IPS-20b (cell line): ENCODE results near the gene OLFM1.

Source experiments
- H3K27ac ChIP-seq: one replicate; pipeline ENCODE4 v1.5.1; 2013; ENCODE audit warnings: low read length
- H3K27me3 ChIP-seq: 2 replicates; pipeline ENCODE4 v1.6.1; 2013; ENCODE audit warnings: mild to moderate bottlenecking, low read length, inconsistent platforms; ENCODE audit not compliant: insufficient read depth
- H3K36me3 ChIP-seq: 2 replicates; pipeline ENCODE4 v1.6.1; 2013; ENCODE audit warnings: low read depth, mild to moderate bottlenecking, inconsistent platforms, low read length, moderate library complexity; ENCODE audit not compliant: insufficient read depth
- H3K4me1 ChIP-seq: 2 replicates; pipeline ENCODE4 v1.6.1; 2013; ENCODE audit warnings: mild to moderate bottlenecking, control low read depth, inconsistent platforms, low read length, moderate library complexity; ENCODE audit not compliant: insufficient read depth
- H3K4me3 ChIP-seq: 2 replicates; pipeline ENCODE4 v1.5.1; 2013; ENCODE audit warnings: mild to moderate bottlenecking, low read length, inconsistent platforms
- H3K9ac ChIP-seq: 2 replicates; pipeline ENCODE4 v1.6.1; 2013; ENCODE audit warnings: low read depth, mild to moderate bottlenecking, inconsistent platforms, low read length, moderate library complexity
- H3K9me3 ChIP-seq: 2 replicates; pipeline ENCODE4 v1.6.1; 2013; ENCODE audit warnings: mild to moderate bottlenecking, low read depth, low read length, inconsistent platforms; ENCODE audit not compliant: insufficient read depth

The OLFM1 gene

DNA sequence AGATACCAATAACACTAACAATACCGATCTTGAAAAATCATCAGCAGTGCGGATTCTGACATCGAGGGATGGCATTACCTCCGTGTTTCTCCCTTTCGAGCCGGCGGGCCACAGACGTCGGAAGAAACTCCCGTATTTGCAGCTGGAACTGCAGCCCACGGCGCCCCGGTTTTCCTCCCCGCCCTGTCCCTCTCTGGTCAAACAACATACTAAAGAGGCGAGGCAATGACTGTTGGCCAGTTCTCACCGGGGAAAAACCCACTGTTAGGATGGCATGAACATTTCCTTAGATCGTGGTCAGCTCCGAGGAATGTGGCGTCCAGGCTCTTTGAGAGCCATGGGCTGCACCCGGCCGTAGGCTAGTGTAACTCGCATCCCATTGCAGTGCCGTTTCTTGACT lies 32.8 kb downstream of the OLFM1 start:
- Histone ChIP-seq H3K27ac (no peak overlapping the region), H3K4me3 (no peak overlapping the region), H3K27me3 (no peaks in the 10 kb centered on the region), H3K9ac (no peak overlapping the region), H3K4me1 (no peaks in the 10 kb centered on the region), H3K9me3 (no peaks in the 10 kb centered on the region), H3K36me3 (peaks cover 22% of the 10 kb centered on the region)

DNA sequence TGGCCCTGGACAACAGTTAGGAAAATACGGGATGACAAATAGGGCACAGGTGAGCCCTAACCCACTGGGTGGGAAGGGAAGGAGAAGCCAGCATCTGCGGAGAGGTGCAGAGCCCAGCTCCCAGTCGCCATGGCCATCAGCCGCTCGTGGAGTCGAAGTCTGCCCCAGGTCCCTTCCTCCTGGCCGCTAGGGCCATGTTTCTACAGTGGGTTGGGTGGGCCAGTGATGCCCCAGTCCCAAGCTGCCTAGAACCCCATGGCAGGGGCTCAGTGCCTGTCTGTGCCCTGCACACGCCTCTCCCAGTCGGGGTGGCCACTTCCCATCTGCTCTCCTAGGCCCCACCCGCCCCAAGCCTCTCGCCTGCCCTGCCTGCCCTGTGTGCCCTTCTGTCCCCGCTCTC lies 34.8 kb downstream of the OLFM1 start:
- Histone ChIP-seq H3K27ac (no peak overlapping the region), H3K9me3 (no peaks in the 10 kb centered on the region), H3K36me3 (peaks cover 17% of the 10 kb centered on the region), H3K9ac (no peak overlapping the region), H3K27me3 (no peaks in the 10 kb centered on the region), H3K4me1 (no peaks in the 10 kb centered on the region), H3K4me3 (no peak overlapping the region)

DNA sequence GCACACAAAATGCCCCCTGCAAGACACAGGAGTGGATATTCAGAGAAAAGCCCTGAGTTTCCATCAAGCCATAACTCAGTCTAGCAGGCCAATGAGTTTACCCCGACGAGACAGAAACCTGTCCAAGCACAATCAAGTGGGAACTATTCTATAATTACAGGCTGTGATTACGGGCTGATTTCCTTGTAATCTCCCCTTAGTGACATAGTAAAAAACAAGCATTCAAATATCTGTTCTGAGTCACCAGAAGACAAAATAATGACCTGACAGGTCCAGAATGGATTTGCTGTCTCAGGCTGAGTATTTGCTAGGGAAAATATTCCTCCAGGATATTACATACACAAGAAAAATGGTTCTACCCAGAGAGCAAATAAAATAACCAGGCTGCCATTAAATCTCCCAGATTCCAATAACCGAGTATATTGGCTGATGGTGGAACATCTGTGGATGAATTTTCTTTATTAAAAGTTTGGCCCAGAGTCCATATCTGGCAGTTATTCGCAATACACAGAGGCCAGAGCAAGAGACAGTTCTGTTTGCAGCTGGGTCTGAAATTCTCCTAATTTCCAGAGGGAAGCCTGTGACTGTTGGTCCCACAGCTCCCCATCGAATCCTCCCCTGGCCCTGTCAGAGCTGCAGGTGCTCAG lies 35.8 kb downstream of the OLFM1 start:
- H3K9me3 ChIP-seq: no peaks in the 10 kb centered on the region
- no peak overlapping the region for H3K27ac ChIP-seq
- peaks cover 17% of the 10 kb centered on the region for H3K36me3 ChIP-seq

DNA sequence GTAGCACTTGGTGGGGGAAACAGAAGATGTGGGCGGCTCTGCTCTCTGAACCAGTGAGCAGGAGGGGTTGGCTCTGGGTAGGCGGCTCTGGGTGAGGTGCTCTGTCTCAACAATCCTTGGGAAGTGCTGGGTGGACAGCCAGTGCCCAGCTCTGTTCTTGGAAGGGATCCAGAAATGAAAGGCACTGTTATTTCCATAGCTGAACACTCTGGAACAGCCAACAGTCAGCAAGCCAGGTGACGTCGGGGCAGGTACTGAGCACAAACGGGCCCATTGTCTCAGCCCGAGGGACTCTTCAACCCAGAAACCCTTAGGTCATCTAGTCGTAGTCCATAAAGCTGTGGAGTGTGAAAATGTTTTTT lies 36.3 kb downstream of the OLFM1 start:
- H3K9me3 ChIP-seq: no peaks in the 10 kb centered on the region
- peaks cover 17% of the 10 kb centered on the region for H3K36me3 ChIP-seq
- no peak overlapping the region for H3K4me3 ChIP-seq
- no peak overlapping the region for H3K9ac ChIP-seq
- no peaks in the 10 kb centered on the region for H3K4me1 ChIP-seq
- H3K27ac ChIP-seq: no peak overlapping the region
- no peaks in the 10 kb centered on the region for H3K27me3 ChIP-seq

More for the DNA sequence above, 35.8 kb downstream of the OLFM1 start:
- Histone ChIP-seq H3K9ac (no peak overlapping the region), H3K4me1 (no peaks in the 10 kb centered on the region), H3K27me3 (no peaks in the 10 kb centered on the region), H3K4me3 (no peak overlapping the region)

DNA sequence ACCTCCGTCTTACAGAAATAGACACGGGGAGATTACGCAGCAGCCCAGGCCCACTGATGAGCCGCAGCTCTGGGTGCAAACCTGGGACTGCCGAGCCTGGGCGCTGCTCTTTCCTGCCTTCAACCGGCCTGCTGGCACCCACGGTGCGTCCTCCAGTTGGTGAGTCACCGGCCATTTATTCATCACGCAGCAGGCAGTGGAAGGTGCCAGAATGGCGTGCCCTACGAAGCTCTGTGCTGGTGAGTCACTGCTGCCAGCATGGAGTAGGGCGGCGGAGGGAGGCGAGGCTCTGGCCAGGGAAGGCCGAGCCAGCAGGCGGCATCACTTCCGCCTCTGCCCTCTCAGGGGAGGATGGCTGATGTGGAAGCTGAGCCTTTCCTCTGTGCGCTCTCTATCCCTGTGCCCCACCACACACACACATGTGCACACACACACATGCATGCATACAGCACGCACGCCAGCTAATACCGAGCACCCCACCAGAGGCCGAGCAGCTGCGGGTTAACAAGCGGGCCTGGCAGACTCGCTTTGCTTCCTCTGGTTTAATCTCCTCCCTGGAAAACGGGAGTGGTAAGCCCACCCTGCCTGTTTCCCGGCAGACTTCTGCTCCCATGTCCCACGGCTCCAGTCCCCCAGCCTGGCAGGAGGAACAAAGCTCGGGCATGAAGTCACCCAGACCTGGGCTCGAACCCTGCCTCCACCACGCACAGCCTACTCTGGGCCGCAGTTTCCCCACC lies 39.2 kb downstream of the OLFM1 start:
- Histone ChIP-seq H3K4me1 (no peaks in the 10 kb centered on the region), H3K4me3 (no peak overlapping the region), H3K36me3 (no peaks in the 10 kb centered on the region), H3K27ac (no peak overlapping the region), H3K9me3 (no peaks in the 10 kb centered on the region), H3K27me3 (no peaks in the 10 kb centered on the region), H3K9ac (no peak overlapping the region)

DNA sequence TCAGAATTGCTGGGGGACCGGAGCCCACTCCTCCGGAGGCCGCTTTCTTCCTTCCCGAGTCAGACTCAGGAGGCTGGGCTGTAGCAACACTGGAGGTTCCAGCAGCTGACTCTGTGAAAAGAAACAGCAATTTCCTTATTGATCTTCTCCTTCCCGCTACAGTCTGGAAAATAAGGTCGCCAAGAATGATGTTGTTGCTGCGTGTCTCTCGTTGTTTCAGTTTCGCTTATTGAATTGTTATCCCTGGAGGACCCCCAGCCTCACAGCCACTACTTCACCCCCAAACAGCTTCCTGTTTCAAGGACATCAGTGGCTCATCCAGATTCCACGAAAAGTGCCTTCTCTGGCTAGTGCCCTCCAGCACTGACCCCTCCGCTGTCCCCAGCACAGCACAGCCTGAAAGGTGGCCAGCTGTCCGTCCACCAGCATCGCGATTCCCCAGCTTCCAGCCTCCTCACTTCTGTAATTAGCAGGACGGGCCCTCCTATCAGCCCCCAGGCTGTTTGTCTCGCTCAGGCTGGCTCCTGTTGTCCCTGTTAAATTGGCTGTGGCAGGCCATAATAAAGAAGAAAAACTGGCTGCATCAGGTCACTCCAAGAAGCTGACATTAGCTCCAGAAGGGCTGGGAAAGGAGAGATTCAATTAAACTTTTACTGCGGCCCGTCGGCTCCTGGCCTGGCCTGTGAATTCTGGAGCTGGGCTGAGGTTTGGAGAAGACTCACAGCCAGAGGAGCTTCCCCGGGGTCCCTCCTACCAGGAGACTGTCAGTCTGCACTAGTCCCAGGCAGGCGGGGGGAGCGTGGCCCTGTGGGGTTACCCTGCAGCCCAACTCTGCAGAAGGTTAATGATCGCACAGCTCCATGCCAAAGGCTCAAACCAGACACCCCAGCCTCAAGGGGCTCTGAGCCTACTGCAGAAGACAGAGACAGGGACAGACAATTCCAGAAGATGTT lies 40.5 kb downstream of the OLFM1 start:
- Histone ChIP-seq H3K27me3 (no peaks in the 10 kb centered on the region), H3K9me3 (no peaks in the 10 kb centered on the region), H3K4me3 (no peak overlapping the region), H3K27ac (no peak overlapping the region), H3K4me1 (no peaks in the 10 kb centered on the region), H3K36me3 (no peaks in the 10 kb centered on the region), H3K9ac (no peak overlapping the region)

DNA sequence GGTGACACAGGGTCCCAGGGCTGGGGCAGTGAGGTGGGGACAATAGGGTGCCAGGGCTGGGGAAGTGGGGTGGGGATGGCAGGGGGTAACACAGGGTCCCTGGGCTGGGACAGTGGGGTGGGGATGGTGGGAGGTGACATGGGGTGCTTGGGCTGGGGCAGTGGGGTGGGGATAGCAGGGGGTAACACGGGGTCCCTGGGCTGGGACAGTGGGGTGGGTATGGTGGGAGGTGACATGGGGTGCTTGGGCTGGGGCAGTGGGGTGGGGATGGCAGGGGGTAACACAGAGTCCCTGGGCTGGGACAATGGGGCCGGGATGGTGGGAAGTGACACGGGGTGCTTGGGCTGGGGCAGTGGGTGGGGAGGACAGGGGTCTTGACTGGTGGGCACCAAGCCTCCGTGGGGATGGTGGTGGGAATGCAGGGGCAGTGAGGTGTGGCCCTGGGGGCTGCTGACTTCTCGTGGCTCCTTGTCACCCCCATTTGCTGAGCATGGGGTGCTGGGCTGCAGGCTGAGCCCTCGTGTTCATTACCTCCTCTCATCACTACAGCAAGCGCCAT lies 41.7 kb downstream of the OLFM1 start:
- H3K9ac ChIP-seq: no peak overlapping the region
- no peaks in the 10 kb centered on the region for H3K4me1 ChIP-seq
- no peak overlapping the region for H3K27ac ChIP-seq
- H3K27me3 ChIP-seq: no peaks in the 10 kb centered on the region
- no peaks in the 10 kb centered on the region for H3K9me3 ChIP-seq
- H3K4me3 ChIP-seq: no peak overlapping the region
- no peaks in the 10 kb centered on the region for H3K36me3 ChIP-seq

DNA sequence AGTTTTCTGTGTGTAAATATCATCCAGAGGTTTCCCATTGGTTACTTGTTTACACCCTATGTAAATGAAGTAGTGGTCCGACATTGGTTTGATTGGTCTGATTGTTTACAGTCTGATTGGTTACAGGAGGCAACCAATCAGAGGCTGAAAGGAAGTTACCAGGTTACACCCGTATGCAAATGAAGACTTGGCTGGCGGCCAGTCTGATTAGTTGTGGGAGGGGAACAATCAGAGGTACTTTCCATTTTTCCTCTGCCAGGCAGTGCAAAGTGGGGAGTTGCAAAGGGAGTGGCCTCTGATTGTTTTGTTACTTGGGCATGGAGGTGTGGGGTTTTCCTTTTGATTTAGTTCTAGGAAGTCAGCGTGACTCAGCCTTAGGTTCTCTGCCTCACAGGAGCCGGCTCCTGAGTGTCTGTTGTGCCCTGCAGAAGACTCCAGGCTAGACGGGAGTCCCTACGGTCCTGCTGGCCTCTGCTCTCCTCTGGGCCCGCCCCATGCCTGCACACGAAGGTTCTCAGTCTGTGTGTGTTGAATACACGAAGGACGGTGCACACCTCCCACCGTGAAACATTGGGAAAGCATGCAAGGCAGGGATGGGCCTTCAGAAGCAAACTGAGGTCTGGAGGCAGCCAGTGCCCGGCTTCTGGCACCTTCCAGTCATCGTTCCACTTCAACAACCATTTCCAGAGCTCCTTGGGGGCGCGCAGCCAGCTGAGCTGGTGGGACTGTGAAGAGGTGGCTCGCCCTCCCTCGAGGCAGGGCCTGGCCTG lies 42.9 kb downstream of the OLFM1 start:
- Histone ChIP-seq H3K9me3 (no peaks in the 10 kb centered on the region), H3K4me3 (no peak overlapping the region), H3K27me3 (no peaks in the 10 kb centered on the region), H3K9ac (no peak overlapping the region), H3K36me3 (no peaks in the 10 kb centered on the region), H3K4me1 (no peaks in the 10 kb centered on the region), H3K27ac (no peak overlapping the region)

DNA sequence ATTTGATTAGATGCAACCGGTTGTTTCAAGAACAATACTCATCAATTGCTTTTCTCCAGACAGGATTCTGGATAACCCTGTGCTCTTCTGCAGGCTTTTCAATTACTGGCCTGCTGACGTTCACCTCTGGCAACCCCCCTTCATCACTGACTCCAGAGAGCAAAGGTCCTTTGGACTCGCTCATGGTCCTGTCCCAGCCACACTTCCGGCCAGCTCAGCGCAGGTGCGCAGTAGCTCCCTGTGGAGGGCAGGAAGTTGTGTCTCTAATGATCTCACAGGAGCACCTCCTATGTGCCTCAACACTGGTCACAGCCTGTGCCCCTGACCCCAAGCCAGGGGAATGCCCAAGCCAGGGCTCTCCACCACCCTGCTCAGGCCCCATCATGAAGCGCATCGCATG lies 44.0 kb downstream of the OLFM1 start:
- no peak overlapping the region for H3K27ac ChIP-seq

DNA sequence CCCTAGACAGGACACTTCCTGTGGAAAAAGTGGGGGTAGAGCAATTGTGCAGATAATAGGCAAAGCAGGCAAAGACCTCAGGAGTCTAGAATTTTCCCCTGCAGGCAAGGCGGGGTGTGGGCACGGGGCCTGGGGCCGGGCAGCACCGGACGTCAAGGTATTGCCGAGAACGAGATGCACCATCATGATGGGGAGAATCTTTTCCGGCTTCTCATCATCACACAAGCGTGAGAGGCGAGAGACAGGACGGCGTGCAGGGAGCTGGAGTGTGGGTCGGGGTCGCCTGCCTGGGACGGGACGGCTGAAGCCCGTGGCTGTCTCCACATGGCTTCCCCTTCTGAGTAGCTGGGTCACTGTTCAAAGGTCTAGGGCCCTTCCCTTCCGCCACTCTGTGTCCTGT lies 44.5 kb downstream of the OLFM1 start:
- Histone ChIP-seq H3K27me3 (no peaks in the 10 kb centered on the region), H3K27ac (no peak overlapping the region), H3K4me3 (no peak overlapping the region), H3K4me1 (peaks cover 3% of the 10 kb centered on the region; the same call in 1 of the 2 replicates), H3K36me3 (no peaks in the 10 kb centered on the region), H3K9ac (no peak overlapping the region), H3K9me3 (no peaks in the 10 kb centered on the region)

More for the DNA sequence above, 44.0 kb downstream of the OLFM1 start:
- Histone ChIP-seq H3K9ac (no peak overlapping the region), H3K9me3 (no peaks in the 10 kb centered on the region), H3K4me1 (no peaks in the 10 kb centered on the region), H3K36me3 (no peaks in the 10 kb centered on the region), H3K27me3 (no peaks in the 10 kb centered on the region), H3K4me3 (no peak overlapping the region)
